NCI-H526 treated with DMSO at 0.1 percent for 48 hours (cell line): ENCODE data around the gene SYNGAP1.

ENCODE experiments used
- DNase-seq: peaks from one replicate; lab custom pipeline; 2025; lab: John Stamatoyannopoulos, UW

SYNGAP1 gene

DNA sequence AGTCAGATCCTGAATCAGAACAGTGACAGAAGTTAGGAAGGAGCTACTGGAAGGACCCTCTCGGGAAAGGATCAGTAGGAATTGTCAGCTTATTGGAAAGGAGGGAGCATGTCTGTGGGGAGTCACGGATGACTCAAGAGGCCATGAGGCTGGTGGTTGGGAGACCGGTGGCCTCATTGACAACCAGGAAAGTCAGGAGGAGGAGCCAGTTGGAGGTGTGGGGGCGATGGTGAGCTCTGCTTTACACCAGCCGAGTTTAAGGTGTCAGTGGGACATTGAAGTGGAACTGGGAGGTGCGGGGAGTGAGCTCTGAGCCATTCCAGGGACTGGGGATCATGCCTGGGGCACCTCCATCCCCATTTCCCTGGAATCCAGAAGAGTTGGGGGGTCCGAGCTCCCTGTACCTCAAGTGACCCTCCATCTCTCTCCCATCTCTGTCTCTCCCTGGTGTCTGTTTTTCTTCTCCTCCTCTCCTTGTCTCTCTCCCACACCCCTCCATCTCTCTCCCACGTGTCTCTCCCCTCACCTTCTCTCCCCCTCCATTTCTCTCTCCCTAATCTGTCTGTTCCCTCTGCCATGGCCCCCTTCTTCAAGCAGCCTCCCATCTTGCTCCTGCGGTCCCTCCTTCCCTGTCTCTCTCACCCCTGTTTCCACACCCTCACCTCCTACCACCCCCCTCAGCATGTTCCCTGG lies 20.2 kb downstream of the SYNGAP1 start:
- DNase-seq = no peak

GRCh38 chr6:33440649-33441309 lies 20.9 kb downstream of the SYNGAP1 start:
- DNase-seq = no peak

DNA sequence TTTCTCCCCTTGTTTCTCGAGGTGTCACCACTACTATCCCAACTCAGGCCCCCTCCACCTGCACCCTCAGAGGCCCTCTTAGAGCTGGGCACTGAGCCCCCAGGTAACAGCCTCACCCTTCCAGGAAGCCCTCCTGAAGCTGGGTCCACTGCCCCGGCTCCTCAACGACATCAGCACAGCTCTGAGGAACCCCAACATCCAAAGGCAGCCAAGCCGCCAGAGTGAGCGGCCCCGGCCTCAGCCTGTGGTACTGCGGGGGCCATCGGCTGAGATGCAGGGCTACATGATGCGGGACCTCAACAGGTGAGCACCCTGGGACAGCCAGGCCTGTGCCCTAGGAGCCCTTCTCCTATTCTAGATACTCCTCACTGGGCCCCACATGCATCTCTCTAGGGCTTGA lies 21.6 kb downstream of the SYNGAP1 start:
- no peak for DNase-seq

DNA sequence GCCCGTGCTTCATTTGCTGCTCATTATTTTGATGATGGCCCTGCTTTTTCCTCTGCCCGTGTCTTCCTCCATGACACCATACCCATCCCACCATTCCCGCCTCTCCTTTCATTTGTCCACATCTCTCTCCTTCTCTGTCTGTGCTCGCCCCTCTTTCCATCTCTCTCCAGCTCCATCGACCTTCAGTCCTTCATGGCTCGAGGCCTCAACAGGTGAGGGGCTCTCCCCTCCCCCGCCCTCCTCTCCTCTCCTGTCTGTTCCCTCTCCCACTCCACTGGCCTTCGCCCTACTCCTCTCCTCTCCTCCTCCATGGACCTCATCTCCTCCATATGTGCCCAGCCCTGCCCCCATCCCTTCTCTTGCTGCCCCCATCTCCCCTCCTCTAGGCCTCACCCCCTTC lies 22.4 kb downstream of the SYNGAP1 start:
- DNase-seq = no peak

DNA sequence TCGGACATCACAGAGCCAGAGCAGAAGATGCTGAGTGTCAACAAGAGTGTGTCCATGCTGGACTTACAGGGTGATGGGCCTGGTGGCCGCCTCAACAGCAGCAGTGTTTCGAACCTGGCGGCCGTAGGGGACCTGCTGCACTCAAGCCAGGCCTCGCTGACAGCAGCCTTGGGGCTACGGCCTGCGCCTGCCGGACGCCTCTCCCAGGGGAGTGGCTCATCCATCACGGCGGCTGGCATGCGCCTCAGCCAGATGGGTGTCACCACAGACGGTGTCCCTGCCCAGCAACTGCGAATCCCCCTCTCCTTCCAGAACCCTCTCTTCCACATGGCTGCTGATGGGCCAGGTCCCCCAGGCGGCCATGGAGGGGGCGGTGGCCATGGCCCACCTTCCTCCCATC lies 23.2 kb downstream of the SYNGAP1 start:
- DNase-seq = no peak

DNA sequence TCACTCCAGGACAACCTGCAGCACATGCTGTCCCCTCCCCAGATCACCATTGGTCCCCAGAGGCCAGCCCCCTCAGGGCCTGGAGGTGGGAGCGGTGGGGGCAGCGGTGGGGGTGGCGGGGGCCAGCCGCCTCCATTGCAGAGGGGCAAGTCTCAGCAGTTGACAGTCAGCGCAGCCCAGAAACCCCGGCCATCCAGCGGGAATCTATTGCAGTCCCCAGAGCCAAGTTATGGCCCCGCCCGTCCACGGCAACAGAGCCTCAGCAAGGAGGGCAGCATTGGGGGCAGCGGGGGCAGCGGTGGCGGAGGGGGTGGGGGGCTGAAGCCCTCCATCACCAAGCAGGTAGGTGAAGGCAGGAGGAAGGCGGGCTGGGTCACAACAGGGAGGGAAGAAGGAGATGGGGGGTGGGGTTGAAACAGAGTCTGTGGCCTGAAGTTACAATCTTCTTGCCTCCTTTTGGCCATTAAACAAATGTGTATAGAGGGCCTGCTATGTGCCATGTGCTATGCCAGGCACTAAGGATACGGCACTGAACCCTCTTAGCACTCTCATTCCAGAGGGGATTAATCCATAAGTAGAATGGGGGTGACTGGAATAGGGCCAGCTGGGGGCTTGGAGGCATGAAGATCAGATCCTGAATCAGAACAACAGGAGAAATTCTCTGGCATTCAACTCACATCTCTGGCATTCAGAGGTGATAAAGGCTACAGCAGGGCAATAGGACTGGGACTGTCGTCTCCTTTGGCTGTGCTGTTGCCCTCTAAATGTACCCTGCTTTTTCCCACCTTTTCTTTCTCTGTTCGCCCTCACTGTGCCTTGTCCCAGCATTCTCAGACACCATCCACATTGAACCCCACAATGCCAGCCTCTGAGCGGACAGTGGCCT lies 24.0 kb downstream of the SYNGAP1 start:
- DNase-seq = no peak

DNA sequence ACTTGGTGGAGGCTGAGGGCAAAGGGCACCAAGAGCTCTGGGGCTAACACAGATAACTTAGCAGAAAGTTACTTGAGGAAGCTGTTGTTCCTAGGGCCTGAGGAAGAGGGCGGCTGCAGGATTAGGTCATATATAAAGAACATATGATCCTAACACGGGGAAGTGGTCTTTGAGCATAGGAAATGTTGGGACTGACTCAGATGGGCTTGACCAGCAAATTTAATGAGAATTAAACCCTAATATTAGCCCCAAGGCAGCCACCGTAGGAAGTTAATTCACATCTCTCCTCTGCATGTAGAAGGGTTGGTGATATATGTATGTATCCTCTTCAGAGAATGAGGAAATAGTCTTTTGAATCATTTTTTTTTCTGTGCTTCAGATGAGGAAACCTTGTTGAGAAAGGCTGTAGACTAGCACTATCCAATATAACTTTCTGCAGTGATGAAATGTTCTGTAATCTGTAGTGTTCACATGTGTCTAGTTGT lies 25.3 kb downstream of the SYNGAP1 start:
- DNase-seq = no peak

GRCh38 chr6:33446356-33446755 lies 26.5 kb downstream of the SYNGAP1 start:
- DNase-seq = no peak

DNA sequence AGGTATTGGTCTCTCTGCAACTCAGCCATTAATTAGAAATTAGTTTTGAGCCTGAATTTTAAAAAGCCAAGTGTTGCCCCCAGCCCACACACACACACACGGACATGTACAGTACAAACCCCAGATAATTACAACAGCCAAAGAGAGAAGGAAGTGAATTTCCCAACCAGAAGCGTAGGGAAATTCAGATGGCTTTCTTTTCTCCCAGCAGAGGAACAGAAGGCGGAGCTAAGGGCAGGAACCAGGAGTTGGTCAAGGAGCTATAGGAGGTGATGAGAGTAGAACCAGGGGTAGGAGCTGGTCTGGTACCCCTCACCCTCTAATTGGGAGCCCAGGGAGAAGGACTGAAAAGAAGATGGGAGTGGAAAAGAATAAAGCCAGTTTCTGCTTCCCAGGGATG lies 30.6 kb downstream of the SYNGAP1 start:
- no peak for DNase-seq

DNA sequence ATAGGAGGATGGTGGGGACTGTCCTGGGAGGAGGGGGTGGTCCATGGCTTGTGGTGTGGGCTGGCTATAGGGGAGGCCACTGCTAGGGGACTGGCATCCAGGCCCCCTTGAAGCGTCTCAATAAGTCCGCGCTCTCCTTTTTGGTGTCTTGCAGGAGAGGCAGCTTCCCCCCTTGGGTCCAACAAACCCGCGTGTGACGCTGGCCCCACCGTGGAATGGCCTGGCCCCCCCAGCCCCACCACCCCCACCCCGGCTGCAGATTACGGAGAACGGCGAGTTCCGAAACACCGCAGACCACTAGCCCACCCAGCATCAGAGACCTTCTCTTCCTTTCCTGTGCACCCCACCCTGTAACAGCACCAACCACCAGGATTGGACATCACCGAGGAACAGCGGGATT lies 31.7 kb downstream of the SYNGAP1 start:
- DNase-seq = no peak

DNA sequence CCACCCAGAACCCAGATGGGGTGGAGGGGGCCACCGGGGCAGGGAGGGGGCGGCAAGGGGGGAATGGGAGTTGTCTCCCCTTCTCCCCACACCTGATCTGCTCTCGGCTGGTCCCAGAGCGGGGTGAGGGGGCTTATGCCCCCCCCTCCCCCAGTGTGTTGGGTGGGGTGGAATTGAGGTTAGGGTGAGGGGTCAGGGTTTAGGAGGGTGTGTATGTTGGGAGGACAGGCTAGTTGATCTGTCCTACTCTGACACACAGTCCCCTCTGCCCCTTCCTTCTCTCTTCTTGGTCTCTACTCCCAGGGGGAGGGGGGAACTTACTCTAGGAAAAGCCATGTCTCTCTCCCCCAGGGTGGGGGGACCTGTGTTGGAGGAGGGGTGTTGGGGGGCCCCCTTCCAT lies 32.6 kb downstream of the SYNGAP1 start:
- no peak for DNase-seq

- no peak for DNase-seq
Observed at GRCh38 chr6:33453393-33454008, 33.6 kb downstream of the SYNGAP1 start.

- peak; percentile 92 for DNase-seq
Observed at GRCh38 chr6:33454009-33454946, 34.4 kb downstream of the SYNGAP1 start, which contains the start of gene ZBTB9. ZBTB9 (plus strand) TSS chr6:33454576; CDS start chr6:33455101, 525 bp downstream.

- no peak for DNase-seq
Observed at GRCh38 chr6:33455051-33455450, 35.2 kb downstream of the SYNGAP1 start.

- no peak for DNase-seq
Observed at GRCh38 chr6:33456156-33456555, 36.3 kb downstream of the SYNGAP1 start.

DNA sequence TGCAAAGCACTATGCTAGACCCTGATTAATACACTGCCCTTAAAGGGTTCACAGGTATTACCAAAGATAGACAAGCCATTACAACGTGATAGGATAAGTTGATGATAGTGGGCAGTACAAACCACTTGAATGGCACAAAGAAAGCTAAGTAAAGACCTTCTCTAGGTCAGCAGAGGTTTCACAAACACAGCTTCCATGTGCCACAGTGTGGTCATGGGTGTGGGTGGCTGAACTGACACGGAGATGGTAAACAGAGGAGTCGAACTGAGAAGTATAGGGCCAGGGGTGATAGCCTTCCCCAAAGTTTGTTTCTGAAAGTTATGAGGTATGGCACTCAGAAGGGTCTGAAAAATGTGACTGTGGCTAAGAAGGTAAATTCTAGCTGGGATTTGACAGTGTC lies 38.8 kb downstream of the SYNGAP1 start:
- no peak for DNase-seq

- no peak for DNase-seq
Observed at GRCh38 chr6:33459226-33459625, 39.4 kb downstream of the SYNGAP1 start.

GRCh38 chr6:33466075-33466735 lies 46.3 kb downstream of the SYNGAP1 start:
- no peak for DNase-seq

- no peak for DNase-seq
Observed at GRCh38 chr6:33467091-33467490, 47.2 kb downstream of the SYNGAP1 start.

GRCh38 chr6:33469661-33470060 lies 49.8 kb downstream of the SYNGAP1 start:
- no peak for DNase-seq
